ENCODE results near the gene KDM2A.
"Not testable (repeated sequence)": the region's sequence is repeated elsewhere in the genome, so short reads cannot be mapped to it uniquely, and the experiment has no call there.

The KDM2A gene

GRCh38 chr11:67174311-67174710 is 55.2 kb downstream of the KDM2A start:
- DNase-seq: no peak

GRCh38 chr11:67177399-67178281 is 58.6 kb downstream of the KDM2A start:
- DNase-seq: no peak

GRCh38 chr11:67178421-67178820 is 59.4 kb downstream of the KDM2A start:
- DNase-seq: no peak

GRCh38 chr11:67178878-67179277 is 59.8 kb downstream of the KDM2A start:
- no peak for DNase-seq

- DNase-seq: no peak
These were observed 60.9 kb downstream of the KDM2A start for GRCh38 chr11:67179892-67180490.

GRCh38 chr11:67194096-67194495 is 75.0 kb downstream of the KDM2A start:
- DNase-seq: no peak

GRCh38 chr11:67195971-67196456 is 77.0 kb downstream of the KDM2A start:
- DNase-seq: no peak

- no peak for DNase-seq
These were observed 78.5 kb downstream of the KDM2A start for GRCh38 chr11:67197606-67198005.

- DNase-seq: not testable (repeated sequence)
These were observed 79.7 kb downstream of the KDM2A start for GRCh38 chr11:67198781-67199180.

- DNase-seq: no peak
These were observed 80.7 kb downstream of the KDM2A start for GRCh38 chr11:67199751-67200150.

GRCh38 chr11:67202028-67202427 is 83.0 kb downstream of the KDM2A start:
- no peak for DNase-seq

- DNase-seq: no peak
These were observed 85.8 kb downstream of the KDM2A start for GRCh38 chr11:67204822-67205221.

- not testable (repeated sequence) for DNase-seq
These were observed 90.2 kb downstream of the KDM2A start for GRCh38 chr11:67209222-67209621.

GRCh38 chr11:67211656-67212436 is 92.8 kb downstream of the KDM2A start:
- no peak for DNase-seq

- no peak for DNase-seq
These were observed 94.1 kb downstream of the KDM2A start for GRCh38 chr11:67213178-67213621.

- no peak for DNase-seq
These were observed 108.7 kb downstream of the KDM2A start for GRCh38 chr11:67227726-67228125.

GRCh38 chr11:67230406-67230805 is 111.3 kb downstream of the KDM2A start:
- no peak for DNase-seq

- DNase-seq: no peak
These were observed 111.8 kb downstream of the KDM2A start for GRCh38 chr11:67230886-67231285.

GRCh38 chr11:67233584-67234190 is 114.6 kb downstream of the KDM2A start:
- no peak for DNase-seq

GRCh38 chr11:67234571-67234970 is 115.5 kb downstream of the KDM2A start:
- DNase-seq: not testable (repeated sequence)

GRCh38 chr11:67237574-67237973 is 118.5 kb downstream of the KDM2A start:
- no peak for DNase-seq

- no peak for DNase-seq
These were observed 120.1 kb downstream of the KDM2A start for GRCh38 chr11:67238894-67239782.
